ENCODE data around the gene METTL9.
A peak's percentile ranks its signal among the peaks of the same experiment; 100 is the strongest.
"Not testable (repeated sequence)": the region's sequence is repeated elsewhere in the genome, so short reads cannot be mapped to it uniquely, and the experiment has no call there.

METTL9 gene

DNA sequence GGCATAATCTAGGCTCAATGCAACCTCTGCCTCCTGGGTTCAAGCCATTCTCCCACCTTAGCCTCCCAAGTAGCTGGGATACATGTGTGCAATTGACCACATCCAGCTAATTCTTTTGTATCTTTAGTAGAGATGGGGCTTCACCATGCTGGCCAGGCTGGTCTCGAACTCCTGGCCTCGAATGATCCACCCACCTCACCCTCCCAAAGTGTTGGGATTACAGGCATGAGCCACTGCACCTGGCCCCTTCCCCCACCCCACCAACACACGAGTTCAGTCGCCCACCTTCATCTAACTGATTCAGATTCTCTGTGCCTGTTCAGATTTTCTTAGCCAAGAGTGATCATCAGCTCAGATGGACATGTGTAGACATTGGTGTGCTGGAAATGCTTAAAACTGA, 25.0 kb upstream of the METTL9 start:
- Histone ChIP-seq H3K4me3 (ENCODE audit: low read depth, low read length) (no peak overlapping the region), H3K36me3 (ENCODE audit: control insufficient read depth in 2 of 2, insufficient read depth in 1 of 2, low read length in 2 of 2) (no peaks in the 10 kb centered on the region), H3K27ac (ENCODE audit: extremely low read depth, low read depth, low read length) (no peak overlapping the region), H3K9me3 (ENCODE audit: control insufficient read depth, insufficient read depth, low read depth, low read length) (no peaks in the 10 kb centered on the region), H3K4me1 (ENCODE audit: control insufficient read depth, insufficient read depth, low read length) (no peaks in the 10 kb centered on the region)
- ChIA-PET POLR2A (no interaction called here), CTCF (interaction anchor here (0.7 kb wide), 1 partner anchor 138 kb away, joined by 3 read pairs; no protein-coding TSS in a partner anchor)
- TF ChIP-seq ZNF324 (tag by site-specific recombination; IDR thresholded peaks at IDR 0.05) (no peak), EGR2 (tag by site-specific recombination; IDR thresholded peaks at IDR 0.05; ENCODE audit: low read depth) (peak; percentile 41; the same call in 1 of the 2 replicates), ZFHX2 (tag by site-specific recombination; conservative IDR thresholded peaks at IDR 0.05) (peak; percentile 23; the same call in 1 of the 2 replicates)

DNA sequence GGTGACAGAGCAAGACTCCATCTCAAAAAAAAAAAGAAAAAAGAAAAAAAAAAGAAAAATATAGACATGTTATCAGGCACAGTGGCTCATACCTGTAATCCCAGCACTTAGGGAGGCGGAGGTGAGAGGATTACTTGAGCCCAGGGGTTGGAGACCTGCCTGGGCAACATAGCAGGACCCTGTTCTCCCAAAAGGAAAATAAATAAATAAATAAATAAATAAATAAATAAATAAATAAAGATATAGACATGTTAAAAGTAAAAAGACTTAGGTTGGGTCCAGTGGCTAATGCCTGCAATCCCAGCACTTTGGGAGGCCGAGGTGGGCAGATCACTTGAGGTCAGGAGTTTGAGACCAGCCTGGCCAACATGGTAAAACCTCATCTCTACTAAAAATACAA, 23.1 kb upstream of the METTL9 start:
- not testable (repeated sequence) for H3K9me3 ChIP-seq (ENCODE audit: control insufficient read depth, insufficient read depth, low read depth, low read length); H3K36me3 ChIP-seq (ENCODE audit: control insufficient read depth in 2 of 2, insufficient read depth in 1 of 2, low read length in 2 of 2); H3K4me1 ChIP-seq (ENCODE audit: control insufficient read depth, insufficient read depth, low read length); H3K27ac ChIP-seq (ENCODE audit: extremely low read depth, low read depth, low read length); H3K4me3 ChIP-seq (ENCODE audit: low read depth, low read length)
- POLR2A ChIA-PET, result interaction anchor here (0.7 kb wide), 1 partner anchor 375 kb away, joined by 4 read pairs; no protein-coding TSS in a partner anchor
- CTCF ChIA-PET, result interaction anchor here (1.5 kb wide), 1 partner anchor 132 kb away, joined by 6 read pairs; no protein-coding TSS in a partner anchor

DNA sequence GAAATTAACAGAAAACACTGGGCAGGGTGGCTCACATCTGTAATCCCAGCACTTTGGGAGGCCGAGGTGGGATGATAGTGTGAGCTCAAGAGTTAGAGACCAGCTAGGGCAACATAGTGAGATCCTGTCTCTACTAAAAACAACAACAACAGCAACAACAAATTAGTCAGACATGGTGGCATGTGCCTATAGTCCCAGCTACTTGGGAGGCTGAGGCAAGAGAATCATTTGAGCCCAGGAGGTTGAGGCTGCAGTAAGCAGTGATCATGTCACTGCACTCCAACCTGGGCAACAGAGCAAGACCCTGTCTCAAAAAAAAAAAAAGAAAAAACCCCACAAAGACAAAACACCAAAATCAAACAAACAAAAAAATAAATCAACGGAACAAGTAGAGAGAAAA, 21.9 kb upstream of the METTL9 start:
- H3K9me3 ChIP-seq (ENCODE audit: control insufficient read depth, insufficient read depth, low read depth, low read length); H3K4me3 ChIP-seq (ENCODE audit: low read depth, low read length); H3K27ac ChIP-seq (ENCODE audit: extremely low read depth, low read depth, low read length); H3K36me3 ChIP-seq (ENCODE audit: control insufficient read depth in 2 of 2, insufficient read depth in 1 of 2, low read length in 2 of 2); POLR2A ChIA-PET; H3K4me1 ChIP-seq (ENCODE audit: control insufficient read depth, insufficient read depth, low read length): not testable (repeated sequence)
- CTCF ChIA-PET, result interaction anchor here (0.9 to 1.5 kb wide), 2 partner anchors 131 to 1121 kb away, joined by 3 to 6 read pairs; no protein-coding TSS in a partner anchor
- peak; percentile 80; the same call in 1 of the 2 replicates for TF ChIP-seq ZNF121 (tag by site-specific recombination; IDR thresholded peaks at IDR 0.05)

DNA sequence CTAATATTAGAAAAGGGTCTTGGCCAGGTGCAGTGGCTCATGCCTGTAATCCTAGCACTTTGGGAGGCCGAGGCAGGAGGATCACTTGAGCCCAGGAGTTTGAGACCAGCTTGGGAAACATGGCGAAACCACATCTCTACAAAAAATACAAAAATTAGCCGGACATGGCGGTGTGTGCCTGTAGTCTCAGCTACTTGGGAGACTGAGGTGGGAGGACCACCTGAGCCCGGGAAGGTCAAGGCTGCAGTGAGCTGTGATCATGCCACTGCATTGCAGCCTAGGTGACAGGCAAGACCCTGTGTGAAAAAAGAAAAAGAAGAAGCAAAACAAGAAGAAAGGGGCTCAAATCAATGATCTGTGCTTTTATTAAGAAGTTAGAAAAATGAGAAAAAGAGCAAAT, 21.1 kb upstream of the METTL9 start:
- H3K4me1 ChIP-seq (ENCODE audit: control insufficient read depth, insufficient read depth, low read length); CTCF ChIA-PET; POLR2A ChIA-PET; H3K9me3 ChIP-seq (ENCODE audit: control insufficient read depth, insufficient read depth, low read depth, low read length); H3K4me3 ChIP-seq (ENCODE audit: low read depth, low read length); H3K27ac ChIP-seq (ENCODE audit: extremely low read depth, low read depth, low read length); H3K36me3 ChIP-seq (ENCODE audit: control insufficient read depth in 2 of 2, insufficient read depth in 1 of 2, low read length in 2 of 2): not testable (repeated sequence)

DNA sequence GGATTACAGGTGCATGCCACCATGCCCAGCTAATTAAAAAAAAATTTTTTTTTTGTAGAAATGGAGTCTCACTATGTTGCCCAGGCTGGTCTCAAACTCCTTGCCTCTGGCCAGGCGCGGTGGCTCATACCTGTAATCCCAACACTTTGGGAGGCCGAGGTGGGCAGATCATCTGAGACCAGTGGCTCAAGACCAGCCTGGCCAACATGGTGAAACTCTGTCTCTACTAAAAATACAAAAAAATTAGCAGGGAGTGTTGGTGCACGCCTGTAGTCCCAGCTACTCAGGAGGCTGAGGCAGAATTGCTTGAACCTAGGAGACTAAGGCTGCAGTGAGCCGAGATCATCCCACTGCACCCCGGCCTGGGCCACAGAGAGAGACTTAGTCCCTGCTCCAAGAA, 19.2 kb upstream of the METTL9 start:
- H3K9me3 ChIP-seq (ENCODE audit: control insufficient read depth, insufficient read depth, low read depth, low read length); H3K4me1 ChIP-seq (ENCODE audit: control insufficient read depth, insufficient read depth, low read length); POLR2A ChIA-PET; H3K36me3 ChIP-seq (ENCODE audit: control insufficient read depth in 2 of 2, insufficient read depth in 1 of 2, low read length in 2 of 2); H3K4me3 ChIP-seq (ENCODE audit: low read depth, low read length); H3K27ac ChIP-seq (ENCODE audit: extremely low read depth, low read depth, low read length): not testable (repeated sequence)
- CTCF ChIA-PET, result interaction anchor here (0.8 kb wide), 1 partner anchor 16 kb away, joined by 3 read pairs; no protein-coding TSS in a partner anchor

DNA sequence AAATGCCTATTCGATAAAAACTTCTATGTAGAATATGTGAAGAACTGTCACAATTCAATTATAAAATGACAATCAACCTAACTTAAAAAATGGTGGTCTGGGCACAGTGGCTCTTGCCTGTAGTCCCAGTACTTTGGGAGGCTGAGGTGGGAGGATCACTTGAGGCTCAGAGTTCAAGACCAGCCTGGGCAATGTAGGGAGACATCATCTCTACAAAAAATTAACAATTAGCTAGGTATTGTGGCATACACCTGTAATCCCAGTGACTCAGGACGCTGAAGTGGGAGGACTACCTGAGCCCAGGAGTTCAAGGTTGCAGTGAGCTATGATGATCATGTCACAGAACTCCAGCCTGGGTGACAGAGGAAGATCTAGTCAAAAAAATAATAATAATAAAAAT, 18.6 kb upstream of the METTL9 start:
- CTCF ChIA-PET, result no interaction called here
- TF ChIP-seq, protein P1, sequence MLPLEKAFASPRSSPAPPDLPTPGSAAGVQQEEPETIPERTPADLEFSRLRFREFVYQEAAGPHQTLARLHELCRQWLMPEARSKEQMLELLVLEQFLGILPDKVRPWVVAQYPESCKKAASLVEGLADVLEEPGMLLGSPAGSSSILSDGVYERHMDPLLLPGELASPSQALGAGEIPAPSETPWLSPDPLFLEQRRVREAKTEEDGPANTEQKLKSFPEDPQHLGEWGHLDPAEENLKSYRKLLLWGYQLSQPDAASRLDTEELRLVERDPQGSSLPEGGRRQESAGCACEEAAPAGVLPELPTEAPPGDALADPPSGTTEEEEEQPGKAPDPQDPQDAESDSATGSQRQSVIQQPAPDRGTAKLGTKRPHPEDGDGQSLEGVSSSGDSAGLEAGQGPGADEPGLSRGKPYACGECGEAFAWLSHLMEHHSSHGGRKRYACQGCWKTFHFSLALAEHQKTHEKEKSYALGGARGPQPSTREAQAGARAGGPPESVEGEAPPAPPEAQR (tag by site-specific recombination; IDR thresholded peaks at IDR 0.05), result no peak
- no peak for TF ChIP-seq KLF9 (tag by site-specific recombination; IDR thresholded peaks at IDR 0.05; ENCODE audit: low read depth)
- TF ChIP-seq, protein P2, sequence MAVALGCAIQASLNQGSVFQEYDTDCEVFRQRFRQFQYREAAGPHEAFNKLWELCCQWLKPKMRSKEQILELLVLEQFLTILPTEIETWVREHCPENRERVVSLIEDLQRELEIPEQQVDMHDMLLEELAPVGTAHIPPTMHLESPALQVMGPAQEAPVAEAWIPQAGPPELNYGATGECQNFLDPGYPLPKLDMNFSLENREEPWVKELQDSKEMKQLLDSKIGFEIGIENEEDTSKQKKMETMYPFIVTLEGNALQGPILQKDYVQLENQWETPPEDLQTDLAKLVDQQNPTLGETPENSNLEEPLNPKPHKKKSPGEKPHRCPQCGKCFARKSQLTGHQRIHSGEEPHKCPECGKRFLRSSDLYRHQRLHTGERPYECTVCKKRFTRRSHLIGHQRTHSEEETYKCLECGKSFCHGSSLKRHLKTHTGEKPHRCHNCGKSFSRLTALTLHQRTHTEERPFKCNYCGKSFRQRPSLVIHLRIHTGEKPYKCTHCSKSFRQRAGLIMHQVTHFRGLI (tag by site-specific recombination; IDR thresholded peaks at IDR 0.05), result no peak
- no peak for TF ChIP-seq ZNF514 (tag by site-specific recombination; IDR thresholded peaks at IDR 0.05)
- no peak for TF ChIP-seq ZNF624 (tag by site-specific recombination; IDR thresholded peaks at IDR 0.05)
- Histone ChIP-seq H3K36me3 (ENCODE audit: control insufficient read depth in 2 of 2, insufficient read depth in 1 of 2, low read length in 2 of 2) (no peaks in the 10 kb centered on the region), H3K4me1 (ENCODE audit: control insufficient read depth, insufficient read depth, low read length) (no peaks in the 10 kb centered on the region), H3K9me3 (ENCODE audit: control insufficient read depth, insufficient read depth, low read depth, low read length) (no peaks in the 10 kb centered on the region), H3K27ac (ENCODE audit: extremely low read depth, low read depth, low read length) (no peak overlapping the region), H3K4me3 (ENCODE audit: low read depth, low read length) (no peak overlapping the region)
- POLR2A ChIA-PET, result no interaction called here
